ENCODE data around the gene APH1B.
A peak's percentile ranks its signal among the peaks of the same experiment; 100 is the strongest.

Gene APH1B

DNA sequence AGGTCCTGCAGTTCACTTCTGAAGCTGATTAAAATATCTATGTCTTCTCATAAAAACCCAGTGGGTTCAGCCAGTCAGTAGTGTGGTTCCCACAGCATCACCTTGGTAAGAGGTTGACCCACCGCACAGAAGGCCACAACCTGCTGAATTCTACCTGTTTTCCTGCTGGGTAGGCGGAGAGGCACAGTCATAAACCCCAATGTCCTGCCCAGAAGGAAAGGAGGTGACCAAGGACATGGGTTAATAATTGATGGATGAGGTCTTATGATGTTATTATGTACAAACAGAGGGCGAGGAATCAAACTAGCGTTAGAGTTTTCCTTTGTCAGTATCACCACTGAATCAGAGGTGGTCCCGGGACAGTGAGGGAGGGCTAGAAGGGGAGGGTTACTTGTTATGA, 76.5 kb downstream of the APH1B start:
- no peak for DNase-seq (ENCODE audit: low spot score)

- peak; percentile 27 for DNase-seq (ENCODE audit: low spot score)
Observed at GRCh38 chr15:63354821-63355650, 77.6 kb downstream of the APH1B start.

DNA sequence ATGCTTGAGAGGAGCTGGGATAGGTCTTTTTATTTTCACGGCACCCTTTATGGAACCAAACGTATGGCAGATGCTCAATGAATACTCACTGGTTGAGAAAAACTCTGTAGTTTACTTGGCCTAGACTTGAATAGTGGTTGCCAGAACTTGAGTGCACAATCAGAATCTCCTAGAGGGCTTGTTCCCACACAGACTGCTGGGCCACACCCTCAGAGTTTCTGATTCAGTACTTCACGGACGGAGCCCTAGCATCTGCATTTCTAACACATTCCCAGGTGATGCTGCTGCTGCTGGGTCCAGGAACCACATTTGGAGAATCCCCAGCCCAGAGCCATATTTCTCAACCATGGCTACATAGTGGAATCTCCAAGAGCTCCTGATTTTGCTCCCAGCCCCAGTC, 79.7 kb downstream of the APH1B start:
- no peak for DNase-seq (ENCODE audit: low spot score)

- DNase-seq (ENCODE audit: low spot score): no peak
Observed at GRCh38 chr15:63357731-63358130, 80.3 kb downstream of the APH1B start.

GRCh38 chr15:63358241-63359029, 81.0 kb downstream of the APH1B start:
- DNase-seq (ENCODE audit: low spot score): no peak
